ENCODE results near the gene CPEB4.
A peak's percentile ranks its signal among the peaks of the same experiment; 100 is the strongest.

CPEB4 gene

DNA sequence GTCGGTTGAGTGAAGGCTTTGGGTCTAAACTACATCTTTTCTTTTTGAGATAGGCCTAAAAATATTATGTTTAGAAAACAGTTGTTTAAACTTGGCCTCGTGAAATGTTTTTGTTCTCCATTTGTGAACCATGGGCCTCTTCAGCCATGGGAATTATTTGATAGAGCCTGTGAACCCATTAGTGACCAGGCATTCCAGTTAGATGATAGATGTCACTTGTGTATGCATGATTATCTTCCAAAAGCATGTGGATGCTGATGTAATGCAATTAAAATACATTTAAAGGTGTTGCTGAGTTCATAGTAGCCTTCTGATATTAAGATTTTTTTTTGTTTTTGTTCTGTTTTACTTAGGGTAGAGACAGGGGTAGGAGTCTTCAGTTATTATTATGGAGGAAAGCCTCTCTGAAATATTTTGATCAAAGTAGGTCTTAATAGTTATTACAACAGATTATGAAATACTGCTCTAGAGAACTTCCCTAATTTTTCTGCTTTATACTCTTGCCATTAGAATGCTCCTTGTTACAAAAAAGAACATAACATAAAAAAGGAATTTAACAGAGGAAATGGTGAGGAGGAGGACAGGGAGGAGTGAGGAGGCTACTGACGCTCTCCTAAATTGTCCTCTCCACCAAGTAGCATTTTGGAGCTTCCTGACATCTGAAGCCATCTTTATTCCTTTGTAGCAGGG lies 32.9 kb downstream of the CPEB4 start:
- H3K9me2 ChIP-seq (replicated peaks; ENCODE audit: insufficient read depth, low read length) = no peaks in the 10 kb centered on the region
- H3K36me3 ChIP-seq (ENCODE audit: low read length) = no peaks in the 10 kb centered on the region
- H3K9me3 ChIP-seq (ENCODE audit: insufficient read depth, low read length) = no peaks in the 10 kb centered on the region
- H3F3A ChIP-seq (ENCODE audit: insufficient read depth) = peaks cover 32% of the 10 kb centered on the region
- H3K79me2 ChIP-seq (ENCODE audit: insufficient read depth, low read length) = peaks cover 81% of the 10 kb centered on the region
- no peak overlapping the region for H3K4me3 ChIP-seq (ENCODE audit: insufficient read depth, low read length, poor library complexity, severe bottlenecking)
- H3K9ac ChIP-seq (ENCODE audit: low read length) = no peak overlapping the region
- TF ChIP-seq EZH2phosphoT487 (conservative IDR thresholded peaks at IDR 0.05; ENCODE audit: low read length) (no peak), CTCF (IDR thresholded peaks at IDR 0.05; ENCODE audit: insufficient read depth, low read length, poor library complexity, severe bottlenecking) (no peak)
- no peaks in the 10 kb centered on the region for H3K27me3 ChIP-seq (ENCODE audit: low read length)
- H2AFZ ChIP-seq (ENCODE audit: low read depth, low read length, severe bottlenecking) = no peak overlapping the region
- H3K27ac ChIP-seq (ENCODE audit: low read depth, low read length) = peak overlapping the region; percentile 12; the same call in 1 of the 2 replicates
- no peak overlapping the region for H3K4me2 ChIP-seq (ENCODE audit: low read depth, low read length, poor library complexity, severe bottlenecking)
- no peaks in the 10 kb centered on the region for H4K20me1 ChIP-seq (ENCODE audit: low read depth, low read length)

GRCh38 chr5:173922527-173922926 lies 34.4 kb downstream of the CPEB4 start:
- no peaks in the 10 kb centered on the region for H3K27me3 ChIP-seq (ENCODE audit: low read length)
- no peak overlapping the region for H3K9ac ChIP-seq (ENCODE audit: low read length)
- H2AFZ ChIP-seq (ENCODE audit: low read depth, low read length, severe bottlenecking) = no peak overlapping the region
- H3K79me2 ChIP-seq (ENCODE audit: insufficient read depth, low read length) = peaks cover 83% of the 10 kb centered on the region
- no peaks in the 10 kb centered on the region for H3K9me3 ChIP-seq (ENCODE audit: insufficient read depth, low read length)
- peak overlapping the region; percentile 56 for H3K4me2 ChIP-seq (ENCODE audit: low read depth, low read length, poor library complexity, severe bottlenecking)
- H3F3A ChIP-seq (ENCODE audit: insufficient read depth) = peaks cover 21% of the 10 kb centered on the region; the same call in 1 of the 2 replicates
- no peaks in the 10 kb centered on the region for H3K36me3 ChIP-seq (ENCODE audit: low read length)
- no peaks in the 10 kb centered on the region for H4K20me1 ChIP-seq (ENCODE audit: low read depth, low read length)
- H3K27ac ChIP-seq (ENCODE audit: low read depth, low read length) = peak overlapping the region; percentile 71
- TF ChIP-seq EZH2phosphoT487 (conservative IDR thresholded peaks at IDR 0.05; ENCODE audit: low read length) (no peak), CTCF (IDR thresholded peaks at IDR 0.05; ENCODE audit: insufficient read depth, low read length, poor library complexity, severe bottlenecking) (no peak)
- no peaks in the 10 kb centered on the region for H3K9me2 ChIP-seq (replicated peaks; ENCODE audit: insufficient read depth, low read length)
- H3K4me3 ChIP-seq (ENCODE audit: insufficient read depth, low read length, poor library complexity, severe bottlenecking) = no peak overlapping the region

GRCh38 chr5:173923218-173924095 lies 35.3 kb downstream of the CPEB4 start:
- H3K79me2 ChIP-seq (ENCODE audit: insufficient read depth, low read length) = peaks cover 81% of the 10 kb centered on the region
- no peaks in the 10 kb centered on the region for H3K36me3 ChIP-seq (ENCODE audit: low read length)
- peak overlapping the region; percentile 71 for H3K27ac ChIP-seq (ENCODE audit: low read depth, low read length)

More at GRCh38 chr5:173923218-173924095, 35.3 kb downstream of the CPEB4 start:
- Histone ChIP-seq H3K27me3 (ENCODE audit: low read length) (no peaks in the 10 kb centered on the region), H3K9me2 (replicated peaks; ENCODE audit: insufficient read depth, low read length) (no peaks in the 10 kb centered on the region), H3K4me2 (ENCODE audit: low read depth, low read length, poor library complexity, severe bottlenecking) (peak overlapping the region; percentile 56), H3K9ac (ENCODE audit: low read length) (peak overlapping the region; percentile 19; the same call in 1 of the 2 replicates), H3K4me3 (ENCODE audit: insufficient read depth, low read length, poor library complexity, severe bottlenecking) (peak overlapping the region; percentile 8), H4K20me1 (ENCODE audit: low read depth, low read length) (no peaks in the 10 kb centered on the region), H3F3A (ENCODE audit: insufficient read depth) (peaks cover 21% of the 10 kb centered on the region; the same call in 1 of the 2 replicates), H2AFZ (ENCODE audit: low read depth, low read length, severe bottlenecking) (no peak overlapping the region), H3K9me3 (ENCODE audit: insufficient read depth, low read length) (no peaks in the 10 kb centered on the region)
- TF ChIP-seq CTCF (IDR thresholded peaks at IDR 0.05; ENCODE audit: insufficient read depth, low read length, poor library complexity, severe bottlenecking) = no peak
- no peak for TF ChIP-seq EZH2phosphoT487 (conservative IDR thresholded peaks at IDR 0.05; ENCODE audit: low read length)

All from SU-DHL-6 (cell line).